WTC11 (cell line): Measurements from ENCODE around the gene KCNJ11. TPM values are rescaled to one million over a fixed set of nuclear protein-coding genes. Genes with fewer than 3 reads are reported as not detected.

Experiments
- ATAC-seq: fragments of 200-7000 bp; cut with Tn5 transposase; 2 replicates; pipeline ENCODE4 v1.10.0; 2021; ENCODE audit warnings: mild to moderate bottlenecking, moderate library complexity
- CTCF ChIA-PET: fragments of 300-600 bp; sonication (Branson Sonifier 250); formaldehyde crosslinking; loops from one replicate; lab custom pipeline; 2021; ENCODE audit warnings: antibody characterized with exemption; lab: Charles Lee
- POLR2A ChIA-PET: fragments of 350-600 bp; sonication (Branson Sonifier 250); formaldehyde crosslinking; loops from one replicate; lab custom pipeline; 2021; ENCODE audit warnings: antibody characterized with exemption; lab: Charles Lee
- DNase-seq: peaks from one replicate; pipeline ENCODE4 v3.0.0; 2021; ENCODE audit warnings: low spot score
- H3K27ac Mint-ChIP-seq: 2 replicates; pipeline ENCODE4 v1.8.0; 2021; ENCODE audit warnings: mixed read lengths
- H3K27me3 Mint-ChIP-seq: 2 replicates; pipeline ENCODE4 v1.8.0; 2021; ENCODE audit warnings: low read depth, mild to moderate bottlenecking, moderate library complexity, mixed read lengths
- H3K36me3 Mint-ChIP-seq: 2 replicates; pipeline ENCODE4 v1.8.0; 2021; ENCODE audit warnings: mixed read lengths
- H3K4me1 Mint-ChIP-seq: 2 replicates; pipeline ENCODE4 v1.8.0; 2022; ENCODE audit warnings: mixed read lengths
- H3K4me3 Mint-ChIP-seq: 2 replicates; pipeline ENCODE4 v1.8.0; 2021; ENCODE audit warnings: mild to moderate bottlenecking, moderate library complexity, mixed read lengths
- H3K9me3 Mint-ChIP-seq: 2 replicates; pipeline ENCODE4 v1.8.0; 2021; ENCODE audit warnings: mixed read lengths
- ATF1 ChIP-seq: sonication (generic); formaldehyde crosslinking; IDR thresholded peaks from 2 replicates; pipeline ENCODE4 v1.8.1; 2023; ENCODE audit warnings: mild to moderate bottlenecking, moderate library complexity, missing genetic modification reagents
- ESRRA ChIP-seq: sonication (generic); formaldehyde crosslinking; IDR thresholded peaks from 2 replicates; pipeline ENCODE4 v1.8.1; 2022; ENCODE audit warnings: mild to moderate bottlenecking, missing genetic modification reagents, borderline replicate concordance
- FOXJ3 ChIP-seq: sonication (generic); formaldehyde crosslinking; IDR thresholded peaks from 2 replicates; pipeline ENCODE4 v1.9.0; 2021; ENCODE audit warnings: missing genetic modification reagents, mild to moderate bottlenecking, borderline replicate concordance
- GTF2I ChIP-seq: fragments of 250-450 bp; sonication (Bioruptor Pico); conservative IDR thresholded peaks from 2 replicates; pipeline ENCODE4 v1.4.0; 2021; ENCODE audit warnings: mild to moderate bottlenecking
- KAT7 ChIP-seq: sonication (generic); formaldehyde crosslinking; IDR thresholded peaks from 2 replicates; pipeline ENCODE4 v1.8.1; 2023; ENCODE audit warnings: missing genetic modification reagents, mild to moderate bottlenecking, borderline replicate concordance
- MYBL2 ChIP-seq: sonication (generic); formaldehyde crosslinking; IDR thresholded peaks from 2 replicates; pipeline ENCODE4 v1.8.1; 2023; ENCODE audit warnings: mild to moderate bottlenecking, moderate library complexity, missing genetic modification reagents
- TEAD4 ChIP-seq: sonication (generic); formaldehyde crosslinking; IDR thresholded peaks from 2 replicates; pipeline ENCODE4 v1.8.0; 2022; ENCODE audit warnings: mild to moderate bottlenecking, missing genetic modification reagents
- ZNF219 ChIP-seq: sonication (generic); formaldehyde crosslinking; IDR thresholded peaks from 2 replicates; pipeline ENCODE4 v1.8.0; 2023; ENCODE audit warnings: missing genetic modification reagents, mild to moderate bottlenecking, borderline replicate concordance
- ZNF232 ChIP-seq: sonication (generic); formaldehyde crosslinking; IDR thresholded peaks from 2 replicates; pipeline ENCODE4 v1.8.0; 2022; ENCODE audit warnings: mild to moderate bottlenecking, missing genetic modification reagents
- ZNF263 ChIP-seq: sonication (generic); formaldehyde crosslinking; IDR thresholded peaks from 2 replicates; pipeline ENCODE4 v1.8.1; 2022; ENCODE audit warnings: low read depth, mild to moderate bottlenecking, moderate library complexity, missing genetic modification reagents
- total RNA-seq: library from RNA; stranded (reverse); gene quantifications from 3 replicates; pipeline ENCODE4 v1.2.3, GENCODE V29; 2021
- TF ChIP-seq, protein P1 (sequence below): sonication (generic); formaldehyde crosslinking; IDR thresholded peaks from 2 replicates; pipeline ENCODE4 v1.8.0; 2022; ENCODE audit warnings: mild to moderate bottlenecking, missing genetic modification reagents
- TF ChIP-seq, protein P2 (sequence below): sonication (generic); formaldehyde crosslinking; IDR thresholded peaks from 2 replicates; pipeline ENCODE4 v1.8.1; 2023; ENCODE audit warnings: mild to moderate bottlenecking, missing genetic modification reagents, borderline replicate concordance
- TF ChIP-seq, protein P3 (sequence below): fragments of 250-450 bp; sonication (Bioruptor Pico); IDR thresholded peaks from 2 replicates; pipeline ENCODE4 v1.8.0; 2021; ENCODE audit warnings: mild to moderate bottlenecking
- TF ChIP-seq, protein P4 (sequence below): sonication (generic); formaldehyde crosslinking; IDR thresholded peaks from 2 replicates; pipeline ENCODE4 v1.8.1; 2023; ENCODE audit warnings: mild to moderate bottlenecking, missing genetic modification reagents
- TF ChIP-seq, protein P5 (sequence below): fragments of 200-600 bp; IDR thresholded peaks from 2 replicates; pipeline ENCODE4 v1.8.0; 2022; ENCODE audit warnings: antibody characterized with exemption
- TF ChIP-seq, protein P6 (sequence below): sonication (generic); formaldehyde crosslinking; conservative IDR thresholded peaks from 2 replicates; pipeline ENCODE4 v1.8.1; 2023; ENCODE audit warnings: mild to moderate bottlenecking, low read depth, missing genetic modification reagents, moderate library complexity

KCNJ11 gene
- total RNA-seq, 1 experiment from 2014 or later = 8.2 TPM

DNA sequence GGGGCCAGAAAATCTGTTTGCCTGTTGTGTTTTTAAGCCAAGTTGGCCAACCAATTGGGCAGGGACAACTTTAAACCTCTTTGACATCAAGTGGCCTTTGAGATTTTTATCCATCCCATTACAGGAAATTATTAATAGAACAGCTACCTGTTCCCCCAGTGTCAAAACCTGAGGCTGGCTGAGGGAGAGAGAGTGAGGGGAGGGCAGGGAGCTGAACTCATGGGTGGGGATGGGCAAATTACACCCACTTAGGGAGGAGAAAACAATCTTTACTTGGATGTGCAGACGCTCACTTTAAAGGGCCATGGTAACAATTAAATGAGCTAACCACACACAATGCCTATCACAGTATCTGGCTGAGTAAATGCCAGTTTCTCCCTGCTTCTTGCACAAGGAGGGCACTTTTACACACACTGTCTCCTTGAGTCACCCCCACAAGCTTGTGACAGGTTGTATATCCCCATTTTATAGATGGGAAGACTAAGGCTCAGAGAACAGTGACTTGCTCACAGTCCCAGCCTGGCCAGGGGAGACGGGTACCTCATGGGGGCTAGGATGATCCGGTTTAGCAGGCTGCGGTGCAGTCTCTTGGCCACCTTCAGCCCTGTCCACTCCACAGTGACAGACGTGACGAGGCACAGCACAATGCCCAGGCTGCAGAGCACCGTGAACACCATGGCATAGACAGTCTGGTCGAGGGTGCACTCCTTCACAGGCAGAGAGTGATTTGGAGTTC lies 17.8 kb upstream of the KCNJ11 start:
- H3K27ac Mint-ChIP-seq = no peak overlapping the region
- H3K36me3 Mint-ChIP-seq = no peaks in the 10 kb centered on the region
- ATAC-seq (no peak), DNase-seq (no peak)
- TF ChIP-seq, protein P1, sequence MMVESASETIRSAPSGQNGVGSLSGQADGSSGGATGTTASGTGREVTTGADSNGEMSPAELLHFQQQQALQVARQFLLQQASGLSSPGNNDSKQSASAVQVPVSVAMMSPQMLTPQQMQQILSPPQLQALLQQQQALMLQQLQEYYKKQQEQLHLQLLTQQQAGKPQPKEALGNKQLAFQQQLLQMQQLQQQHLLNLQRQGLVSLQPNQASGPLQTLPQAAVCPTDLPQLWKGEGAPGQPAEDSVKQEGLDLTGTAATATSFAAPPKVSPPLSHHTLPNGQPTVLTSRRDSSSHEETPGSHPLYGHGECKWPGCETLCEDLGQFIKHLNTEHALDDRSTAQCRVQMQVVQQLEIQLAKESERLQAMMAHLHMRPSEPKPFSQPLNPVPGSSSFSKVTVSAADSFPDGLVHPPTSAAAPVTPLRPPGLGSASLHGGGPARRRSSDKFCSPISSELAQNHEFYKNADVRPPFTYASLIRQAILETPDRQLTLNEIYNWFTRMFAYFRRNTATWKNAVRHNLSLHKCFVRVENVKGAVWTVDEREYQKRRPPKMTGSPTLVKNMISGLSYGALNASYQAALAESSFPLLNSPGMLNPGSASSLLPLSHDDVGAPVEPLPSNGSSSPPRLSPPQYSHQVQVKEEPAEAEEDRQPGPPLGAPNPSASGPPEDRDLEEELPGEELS (CRISPR knock-in tag) = no peak
- TF ChIP-seq, protein P2, sequence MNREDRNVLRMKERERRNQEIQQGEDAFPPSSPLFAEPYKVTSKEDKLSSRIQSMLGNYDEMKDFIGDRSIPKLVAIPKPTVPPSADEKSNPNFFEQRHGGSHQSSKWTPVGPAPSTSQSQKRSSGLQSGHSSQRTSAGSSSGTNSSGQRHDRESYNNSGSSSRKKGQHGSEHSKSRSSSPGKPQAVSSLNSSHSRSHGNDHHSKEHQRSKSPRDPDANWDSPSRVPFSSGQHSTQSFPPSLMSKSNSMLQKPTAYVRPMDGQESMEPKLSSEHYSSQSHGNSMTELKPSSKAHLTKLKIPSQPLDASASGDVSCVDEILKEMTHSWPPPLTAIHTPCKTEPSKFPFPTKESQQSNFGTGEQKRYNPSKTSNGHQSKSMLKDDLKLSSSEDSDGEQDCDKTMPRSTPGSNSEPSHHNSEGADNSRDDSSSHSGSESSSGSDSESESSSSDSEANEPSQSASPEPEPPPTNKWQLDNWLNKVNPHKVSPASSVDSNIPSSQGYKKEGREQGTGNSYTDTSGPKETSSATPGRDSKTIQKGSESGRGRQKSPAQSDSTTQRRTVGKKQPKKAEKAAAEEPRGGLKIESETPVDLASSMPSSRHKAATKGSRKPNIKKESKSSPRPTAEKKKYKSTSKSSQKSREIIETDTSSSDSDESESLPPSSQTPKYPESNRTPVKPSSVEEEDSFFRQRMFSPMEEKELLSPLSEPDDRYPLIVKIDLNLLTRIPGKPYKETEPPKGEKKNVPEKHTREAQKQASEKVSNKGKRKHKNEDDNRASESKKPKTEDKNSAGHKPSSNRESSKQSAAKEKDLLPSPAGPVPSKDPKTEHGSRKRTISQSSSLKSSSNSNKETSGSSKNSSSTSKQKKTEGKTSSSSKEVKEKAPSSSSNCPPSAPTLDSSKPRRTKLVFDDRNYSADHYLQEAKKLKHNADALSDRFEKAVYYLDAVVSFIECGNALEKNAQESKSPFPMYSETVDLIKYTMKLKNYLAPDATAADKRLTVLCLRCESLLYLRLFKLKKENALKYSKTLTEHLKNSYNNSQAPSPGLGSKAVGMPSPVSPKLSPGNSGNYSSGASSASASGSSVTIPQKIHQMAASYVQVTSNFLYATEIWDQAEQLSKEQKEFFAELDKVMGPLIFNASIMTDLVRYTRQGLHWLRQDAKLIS (CRISPR knock-in tag) = no peak
- TF ChIP-seq ZNF232 (no peak), FOXJ3 (CRISPR knock-in tag) (no peak), ESRRA (CRISPR knock-in tag) (no peak), ATF1 (CRISPR knock-in tag) (no peak), ZNF263 (CRISPR knock-in tag) (no peak), ZNF219 (CRISPR knock-in tag) (no peak), KAT7 (CRISPR knock-in tag) (no peak), MYBL2 (CRISPR knock-in tag) (no peak), GTF2I (CRISPR knock-in tag) (no peak), TEAD4 (no peak)
- TF ChIP-seq, protein P3, sequence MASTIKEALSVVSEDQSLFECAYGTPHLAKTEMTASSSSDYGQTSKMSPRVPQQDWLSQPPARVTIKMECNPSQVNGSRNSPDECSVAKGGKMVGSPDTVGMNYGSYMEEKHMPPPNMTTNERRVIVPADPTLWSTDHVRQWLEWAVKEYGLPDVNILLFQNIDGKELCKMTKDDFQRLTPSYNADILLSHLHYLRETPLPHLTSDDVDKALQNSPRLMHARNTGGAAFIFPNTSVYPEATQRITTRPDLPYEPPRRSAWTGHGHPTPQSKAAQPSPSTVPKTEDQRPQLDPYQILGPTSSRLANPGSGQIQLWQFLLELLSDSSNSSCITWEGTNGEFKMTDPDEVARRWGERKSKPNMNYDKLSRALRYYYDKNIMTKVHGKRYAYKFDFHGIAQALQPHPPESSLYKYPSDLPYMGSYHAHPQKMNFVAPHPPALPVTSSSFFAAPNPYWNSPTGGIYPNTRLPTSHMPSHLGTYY (CRISPR knock-in tag) = no peak
- TF ChIP-seq, protein P4, sequence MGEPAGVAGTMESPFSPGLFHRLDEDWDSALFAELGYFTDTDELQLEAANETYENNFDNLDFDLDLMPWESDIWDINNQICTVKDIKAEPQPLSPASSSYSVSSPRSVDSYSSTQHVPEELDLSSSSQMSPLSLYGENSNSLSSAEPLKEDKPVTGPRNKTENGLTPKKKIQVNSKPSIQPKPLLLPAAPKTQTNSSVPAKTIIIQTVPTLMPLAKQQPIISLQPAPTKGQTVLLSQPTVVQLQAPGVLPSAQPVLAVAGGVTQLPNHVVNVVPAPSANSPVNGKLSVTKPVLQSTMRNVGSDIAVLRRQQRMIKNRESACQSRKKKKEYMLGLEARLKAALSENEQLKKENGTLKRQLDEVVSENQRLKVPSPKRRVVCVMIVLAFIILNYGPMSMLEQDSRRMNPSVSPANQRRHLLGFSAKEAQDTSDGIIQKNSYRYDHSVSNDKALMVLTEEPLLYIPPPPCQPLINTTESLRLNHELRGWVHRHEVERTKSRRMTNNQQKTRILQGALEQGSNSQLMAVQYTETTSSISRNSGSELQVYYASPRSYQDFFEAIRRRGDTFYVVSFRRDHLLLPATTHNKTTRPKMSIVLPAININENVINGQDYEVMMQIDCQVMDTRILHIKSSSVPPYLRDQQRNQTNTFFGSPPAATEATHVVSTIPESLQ (CRISPR knock-in tag) = no peak
- TF ChIP-seq, protein P5, sequence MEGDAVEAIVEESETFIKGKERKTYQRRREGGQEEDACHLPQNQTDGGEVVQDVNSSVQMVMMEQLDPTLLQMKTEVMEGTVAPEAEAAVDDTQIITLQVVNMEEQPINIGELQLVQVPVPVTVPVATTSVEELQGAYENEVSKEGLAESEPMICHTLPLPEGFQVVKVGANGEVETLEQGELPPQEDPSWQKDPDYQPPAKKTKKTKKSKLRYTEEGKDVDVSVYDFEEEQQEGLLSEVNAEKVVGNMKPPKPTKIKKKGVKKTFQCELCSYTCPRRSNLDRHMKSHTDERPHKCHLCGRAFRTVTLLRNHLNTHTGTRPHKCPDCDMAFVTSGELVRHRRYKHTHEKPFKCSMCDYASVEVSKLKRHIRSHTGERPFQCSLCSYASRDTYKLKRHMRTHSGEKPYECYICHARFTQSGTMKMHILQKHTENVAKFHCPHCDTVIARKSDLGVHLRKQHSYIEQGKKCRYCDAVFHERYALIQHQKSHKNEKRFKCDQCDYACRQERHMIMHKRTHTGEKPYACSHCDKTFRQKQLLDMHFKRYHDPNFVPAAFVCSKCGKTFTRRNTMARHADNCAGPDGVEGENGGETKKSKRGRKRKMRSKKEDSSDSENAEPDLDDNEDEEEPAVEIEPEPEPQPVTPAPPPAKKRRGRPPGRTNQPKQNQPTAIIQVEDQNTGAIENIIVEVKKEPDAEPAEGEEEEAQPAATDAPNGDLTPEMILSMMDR = no peak
- TF ChIP-seq, protein P6, sequence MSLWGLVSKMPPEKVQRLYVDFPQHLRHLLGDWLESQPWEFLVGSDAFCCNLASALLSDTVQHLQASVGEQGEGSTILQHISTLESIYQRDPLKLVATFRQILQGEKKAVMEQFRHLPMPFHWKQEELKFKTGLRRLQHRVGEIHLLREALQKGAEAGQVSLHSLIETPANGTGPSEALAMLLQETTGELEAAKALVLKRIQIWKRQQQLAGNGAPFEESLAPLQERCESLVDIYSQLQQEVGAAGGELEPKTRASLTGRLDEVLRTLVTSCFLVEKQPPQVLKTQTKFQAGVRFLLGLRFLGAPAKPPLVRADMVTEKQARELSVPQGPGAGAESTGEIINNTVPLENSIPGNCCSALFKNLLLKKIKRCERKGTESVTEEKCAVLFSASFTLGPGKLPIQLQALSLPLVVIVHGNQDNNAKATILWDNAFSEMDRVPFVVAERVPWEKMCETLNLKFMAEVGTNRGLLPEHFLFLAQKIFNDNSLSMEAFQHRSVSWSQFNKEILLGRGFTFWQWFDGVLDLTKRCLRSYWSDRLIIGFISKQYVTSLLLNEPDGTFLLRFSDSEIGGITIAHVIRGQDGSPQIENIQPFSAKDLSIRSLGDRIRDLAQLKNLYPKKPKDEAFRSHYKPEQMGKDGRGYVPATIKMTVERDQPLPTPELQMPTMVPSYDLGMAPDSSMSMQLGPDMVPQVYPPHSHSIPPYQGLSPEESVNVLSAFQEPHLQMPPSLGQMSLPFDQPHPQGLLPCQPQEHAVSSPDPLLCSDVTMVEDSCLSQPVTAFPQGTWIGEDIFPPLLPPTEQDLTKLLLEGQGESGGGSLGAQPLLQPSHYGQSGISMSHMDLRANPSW = no peak
- ChIA-PET CTCF (interaction anchor here (1.0 to 2.0 kb wide), 8 partner anchors 13 to 122 kb away, joined by 3 to 13 read pairs (median 5); partner anchors contain the start of gene KCNJ11), POLR2A (no interaction called here)
- H3K4me1 Mint-ChIP-seq = no peaks in the 10 kb centered on the region
- H3K9me3 Mint-ChIP-seq = no peaks in the 10 kb centered on the region
- no peak overlapping the region for H3K4me3 Mint-ChIP-seq
- no peaks in the 10 kb centered on the region; the same call in 1 of the 2 replicates for H3K27me3 Mint-ChIP-seq
